NCI-H510A (cell line): ENCODE data around the gene CCL24.
"Not testable (repeated sequence)": the region's sequence is repeated elsewhere in the genome, so short reads cannot be mapped to it uniquely, and the experiment has no call there.

Experiments
- DNase-seq: peaks from one replicate; lab custom pipeline; 2025; lab: John Stamatoyannopoulos, UW

The CCL24 gene

GRCh38 chr7:75813781-75814236 is at the start of gene CCL24:
Gene CCL24 (minus strand): TSS chr7:75813806. CDS start chr7:75813715, 91 bp downstream.
- no peak for DNase-seq

GRCh38 chr7:75861636-75862035 is 48.0 kb upstream of the CCL24 start:
- DNase-seq = no peak

- DNase-seq = no peak
Measured at GRCh38 chr7:75858410-75858809, 44.8 kb upstream of the CCL24 start.

GRCh38 chr7:75856536-75856935 is 42.9 kb upstream of the CCL24 start:
- no peak for DNase-seq

GRCh38 chr7:75854813-75855345 is 41.3 kb upstream of the CCL24 start:
- not testable (repeated sequence) for DNase-seq

GRCh38 chr7:75854233-75854632 is 40.6 kb upstream of the CCL24 start:
- DNase-seq = no peak

GRCh38 chr7:75850235-75850634 is 36.6 kb upstream of the CCL24 start:
- DNase-seq = no peak

- DNase-seq = no peak
Measured at GRCh38 chr7:75849573-75849972, 36.0 kb upstream of the CCL24 start.

GRCh38 chr7:75847707-75848106 is 34.1 kb upstream of the CCL24 start:
- DNase-seq = no peak

- not testable (repeated sequence) for DNase-seq
Measured at GRCh38 chr7:75845132-75845531, 31.5 kb upstream of the CCL24 start.

GRCh38 chr7:75844158-75844557 is 30.6 kb upstream of the CCL24 start:
- no peak for DNase-seq

GRCh38 chr7:75843613-75844116 is 30.1 kb upstream of the CCL24 start:
- no peak for DNase-seq

- no peak for DNase-seq
Measured at GRCh38 chr7:75842836-75843446, 29.3 kb upstream of the CCL24 start.

- DNase-seq = no peak
Measured at GRCh38 chr7:75840029-75840428, 26.4 kb upstream of the CCL24 start.

GRCh38 chr7:75838281-75838930 is 24.8 kb upstream of the CCL24 start:
- DNase-seq = not testable (repeated sequence)

- DNase-seq = no peak
Measured at GRCh38 chr7:75836798-75837197, 23.2 kb upstream of the CCL24 start.

GRCh38 chr7:75835688-75836285 is 22.2 kb upstream of the CCL24 start:
- no peak for DNase-seq

- DNase-seq = not testable (repeated sequence)
Measured at GRCh38 chr7:75833662-75834061, 20.1 kb upstream of the CCL24 start.

GRCh38 chr7:75830978-75831377 is 17.4 kb upstream of the CCL24 start:
- no peak for DNase-seq

- DNase-seq = not testable (repeated sequence)
Measured at GRCh38 chr7:75829656-75830055, 16.1 kb upstream of the CCL24 start.

GRCh38 chr7:75823198-75823910 is 9.7 kb upstream of the CCL24 start:
- no peak for DNase-seq

GRCh38 chr7:75820688-75821087 is 7.1 kb upstream of the CCL24 start:
- no peak for DNase-seq
